MCF 10A (cell line): ENCODE measurements around the gene ANKRD22. TPM values are rescaled to one million over a fixed set of nuclear protein-coding genes. Genes with fewer than 3 reads are reported as not detected.
"Not testable (repeated sequence)": the region's sequence is repeated elsewhere in the genome, so short reads cannot be mapped to it uniquely, and the experiment has no call there.

Experiments
- BruUV-seq: library from RNA; stranded (reverse); fragments of 400-500 nt; replicated peaks from 2 replicates; lab custom pipeline; 2021; lab: Mats Ljungman, UMichigan
- CTCF ChIA-PET: fragments of 300-600 bp; sonication (Branson Sonifier 250); formaldehyde crosslinking; extraction: SDS; loops from one replicate; lab custom pipeline; 2021; ENCODE audit warnings: antibody characterized with exemption, inconsistent platforms; lab: Yijun Ruan, JAX
- POLR2A ChIA-PET: fragments of 300-600, 350-650 bp; sonication (Branson Sonifier 250); formaldehyde crosslinking; extraction: SDS; loops from one replicate; lab custom pipeline; 2020; ENCODE audit warnings: antibody characterized with exemption, inconsistent platforms; lab: Yijun Ruan, JAX
- DNase-seq: peaks from one replicate; pipeline ENCODE4 v3.0.0-alpha.2; 2018; ENCODE audit not compliant: unreplicated experiment
- H3K27ac Mint-ChIP-seq: one replicate; pipeline ENCODE4 v1.8.0; 2022; ENCODE audit warnings: mild to moderate bottlenecking, low read depth, mixed read lengths; ENCODE audit not compliant: unreplicated experiment
- H3K27me3 Mint-ChIP-seq: one replicate; pipeline ENCODE4 v1.8.0; 2022; ENCODE audit warnings: mixed read lengths; ENCODE audit not compliant: insufficient read depth, unreplicated experiment
- H3K36me3 Mint-ChIP-seq: one replicate; pipeline ENCODE4 v1.8.0; 2022; ENCODE audit warnings: mild to moderate bottlenecking, moderate library complexity, mixed read lengths; ENCODE audit not compliant: insufficient read depth, unreplicated experiment
- H3K4me1 Mint-ChIP-seq: one replicate; pipeline ENCODE4 v1.8.0; 2022; ENCODE audit warnings: mixed read lengths; ENCODE audit not compliant: insufficient read depth, unreplicated experiment
- H3K4me3 Mint-ChIP-seq: one replicate; pipeline ENCODE4 v1.8.0; 2022; ENCODE audit warnings: mild to moderate bottlenecking, moderate library complexity, mixed read lengths; ENCODE audit not compliant: unreplicated experiment
- H3K9me3 Mint-ChIP-seq: one replicate; pipeline ENCODE4 v1.8.0; 2022; ENCODE audit warnings: mixed read lengths; ENCODE audit not compliant: unreplicated experiment
- CTCF ChIP-seq: fragments of 200-600 bp; IDR thresholded peaks from one replicate; pipeline ENCODE4 v1.8.0; 2022; ENCODE audit warnings: antibody characterized with exemption, mild to moderate bottlenecking; ENCODE audit not compliant: unreplicated experiment
- intact Hi-C: fragments of 100-400 bp; cut with micrococcal nuclease; formaldehyde crosslinking; loops from 2 replicates; pipeline ENCODE4 v1.14.1; 2022
- total RNA-seq: library from RNA; stranded (reverse); gene quantifications from 2 replicates; pipeline ENCODE4 v1.2.3, GENCODE V29; 2022

The ANKRD22 gene
- total RNA-seq, 1 experiment from 2014 or later, result 0.26 TPM

- no peak for TF ChIP-seq CTCF
- no TSS peak for BruUV-seq
- Mint-ChIP-seq H3K27ac (no peak overlapping the region), H3K36me3 (peaks cover 6% of the 10 kb centered on the region), H3K27me3 (no peaks in the 10 kb centered on the region), H3K4me1 (peaks cover 4% of the 10 kb centered on the region), H3K4me3 (no peak overlapping the region), H3K9me3 (no peaks in the 10 kb centered on the region)
- no peak for DNase-seq
- intact Hi-C loops, result no loop called here
- ChIA-PET CTCF (interaction anchor here (2.7 to 19.9 kb wide), 2 partner anchors 24 to 89 kb away, joined by 14 to 588 read pairs; no protein-coding TSS in a partner anchor), POLR2A (interaction anchor here (0.8 to 1.0 kb wide), 6 partner anchors 10 to 180 kb away, joined by 3 read pairs; partner anchors contain the start of gene ANKRD22)
Measured at GRCh38 chr10:88840881-88841280, 10.8 kb downstream of the ANKRD22 start.

- H3K4me3 Mint-ChIP-seq, result no peak overlapping the region
- TF ChIP-seq CTCF, result no peak
- no TSS peak for BruUV-seq
- H3K36me3 Mint-ChIP-seq, result peaks cover 6% of the 10 kb centered on the region
- no peaks in the 10 kb centered on the region for H3K9me3 Mint-ChIP-seq
- peaks cover 4% of the 10 kb centered on the region for H3K4me1 Mint-ChIP-seq
- CTCF ChIA-PET, result interaction anchor here (0.6 to 19.9 kb wide), 3 partner anchors 24 to 273 kb away, joined by 3 to 588 read pairs (median 14); no protein-coding TSS in a partner anchor
- no peak for DNase-seq
- POLR2A ChIA-PET, result interaction anchor here (0.7 to 1.3 kb wide), 9 partner anchors 11 to 180 kb away, joined by 3 to 5 read pairs (median 3); partner anchors contain the start of genes ANKRD22 and STAMBPL1
- no peaks in the 10 kb centered on the region for H3K27me3 Mint-ChIP-seq
- intact Hi-C loops, result no loop called here
- no peak overlapping the region for H3K27ac Mint-ChIP-seq
Measured at GRCh38 chr10:88840104-88840503, 11.5 kb downstream of the ANKRD22 start.

GRCh38 chr10:88838766-88839350 is 12.8 kb downstream of the ANKRD22 start:
- intact Hi-C loops, result no loop called here
- H3K4me3 Mint-ChIP-seq, result no peak overlapping the region
- no peak for TF ChIP-seq CTCF
- BruUV-seq, result no TSS peak
- no peak overlapping the region for H3K27ac Mint-ChIP-seq
- H3K27me3 Mint-ChIP-seq, result no peaks in the 10 kb centered on the region
- POLR2A ChIA-PET, result interaction anchor here (0.6 to 1.1 kb wide), 2 partner anchors 18 to 94 kb away, joined by 3 read pairs; no protein-coding TSS in a partner anchor
- DNase-seq, result no peak
- peaks cover 4% of the 10 kb centered on the region for H3K4me1 Mint-ChIP-seq
- CTCF ChIA-PET, result interaction anchor here (0.7 to 19.9 kb wide), 4 partner anchors 18 to 91 kb away, joined by 3 to 588 read pairs (median 8); no protein-coding TSS in a partner anchor
- no peaks in the 10 kb centered on the region for H3K9me3 Mint-ChIP-seq
- peaks cover 6% of the 10 kb centered on the region for H3K36me3 Mint-ChIP-seq

GRCh38 chr10:88837632-88838031 is 14.0 kb downstream of the ANKRD22 start:
- intact Hi-C loops, H3K36me3 Mint-ChIP-seq, H3K4me1 Mint-ChIP-seq, H3K9me3 Mint-ChIP-seq, H3K27ac Mint-ChIP-seq, H3K27me3 Mint-ChIP-seq, BruUV-seq, DNase-seq, H3K4me3 Mint-ChIP-seq: not testable (repeated sequence)
- CTCF ChIA-PET, result interaction anchor here (0.5 to 19.9 kb wide), 11 partner anchors 14 to 531 kb away, joined by 3 to 588 read pairs (median 3); partner anchors contain the start of gene ANKRD22
- POLR2A ChIA-PET, result interaction anchor here (0.9 to 4.5 kb wide), 7 partner anchors 8 to 153 kb away, joined by 3 to 43 read pairs (median 4); partner anchors contain the start of genes ANKRD22, FAS and STAMBPL1
